Neuronal stem cell (in vitro differentiated cells): ENCODE data around the gene MGST3.

Experiments used
- DNase-seq: peaks from one replicate; pipeline ENCODE4 v3.0.0-alpha.2; 2013; ENCODE audit warnings: low spot score
- H2AFZ ChIP-seq: one replicate; pipeline ENCODE4 v1.6.1; 2013; ENCODE audit warnings: mild to moderate bottlenecking, low read length, inconsistent platforms
- H2AK5ac ChIP-seq: 2 replicates; pipeline ENCODE4 v1.6.1; 2013; ENCODE audit warnings: low read depth, mild to moderate bottlenecking, inconsistent platforms, low read length, moderate library complexity, mixed read lengths
- H2BK120ac ChIP-seq: 2 replicates; pipeline ENCODE4 v1.6.1; 2013; ENCODE audit warnings: low read depth, mild to moderate bottlenecking, inconsistent platforms, low read length, moderate library complexity, mixed read lengths
- H2BK12ac ChIP-seq: one replicate; pipeline ENCODE4 v1.6.1; 2013; ENCODE audit warnings: low read length, inconsistent platforms
- H2BK15ac ChIP-seq: 2 replicates; pipeline ENCODE4 v1.6.1; 2013; ENCODE audit warnings: mild to moderate bottlenecking, low read length, inconsistent platforms, mixed read lengths
- H2BK5ac ChIP-seq: one replicate; pipeline ENCODE4 v1.6.1; 2013; ENCODE audit warnings: inconsistent platforms, mild to moderate bottlenecking, low read length, moderate library complexity
- H3K14ac ChIP-seq: one replicate; pipeline ENCODE4 v1.6.1; 2013; ENCODE audit warnings: low read length, inconsistent platforms
- H3K18ac ChIP-seq: 2 replicates; pipeline ENCODE4 v1.6.1; 2013; ENCODE audit warnings: low read length, inconsistent platforms
- H3K23ac ChIP-seq: 2 replicates; pipeline ENCODE4 v1.6.1; 2013; ENCODE audit warnings: low read depth, mild to moderate bottlenecking, mixed read lengths, low read length, inconsistent platforms; ENCODE audit not compliant: poor library complexity
- H3K27ac ChIP-seq: replicated peaks from 3 replicates; pipeline ENCODE4 v1.5.1; 2013; ENCODE audit warnings: low read length, inconsistent platforms
- H3K27me3 ChIP-seq, 3 experiments: 2 replicates each; pipeline ENCODE4 v1.6.1; 2013; ENCODE audit warnings: low read length in 3 of 3, mild to moderate bottlenecking in 2 of 3, inconsistent platforms in 1 of 3, low read depth in 1 of 3, mixed read lengths in 1 of 3, moderate library complexity in 1 of 3; ENCODE audit not compliant: control insufficient read depth in 3 of 3, insufficient read depth in 3 of 3
- H3K36me3 ChIP-seq, 2 donors: replicated peaks in 1 of 2; 2 replicates each; pipeline ENCODE4 v1.6.1; 2013; ENCODE audit warnings: low read length in 2 of 2; ENCODE audit not compliant: control insufficient read depth in 2 of 2, insufficient read depth in 2 of 2
- H3K4ac ChIP-seq: 2 replicates; pipeline ENCODE4 v1.6.1; 2013; ENCODE audit warnings: inconsistent platforms, mild to moderate bottlenecking, low read length, moderate library complexity
- H3K4me1 ChIP-seq, 2 donors: 1 replicate in 1 of 2; 2 replicates in 1 of 2; pipeline ENCODE4 v1.6.1; 2013; ENCODE audit warnings: low read length in 2 of 2, low read depth in 1 of 2; ENCODE audit not compliant: control insufficient read depth in 2 of 2, insufficient read depth in 1 of 2
- H3K4me2 ChIP-seq: one replicate; pipeline ENCODE4 v1.6.1; 2013; ENCODE audit warnings: mild to moderate bottlenecking, low read length, inconsistent platforms; ENCODE audit not compliant: insufficient read depth, poor library complexity, severe bottlenecking
- H3K4me3 ChIP-seq, 2 donors: 2 replicates each; pipeline ENCODE4 v1.5.1; 2013; ENCODE audit warnings: low read length in 2 of 2, mild to moderate bottlenecking in 2 of 2, inconsistent platforms in 1 of 2, moderate library complexity in 1 of 2
- H3K79me1 ChIP-seq: one replicate; pipeline ENCODE4 v1.6.1; 2013; ENCODE audit warnings: low read depth, mild to moderate bottlenecking, inconsistent platforms, low read length, moderate library complexity
- H3K9ac ChIP-seq: one replicate; pipeline ENCODE4 v1.6.1; 2013; ENCODE audit warnings: mild to moderate bottlenecking, low read depth, low read length, inconsistent platforms; ENCODE audit not compliant: poor library complexity
- H3K9me3 ChIP-seq, 2 donors: replicated peaks in 1 of 2; 2 replicates each; pipeline versions ENCODE3 to v1.6.1; 2013; ENCODE audit warnings: low read length in 2 of 2, mild to moderate bottlenecking in 2 of 2, inconsistent platforms in 1 of 2, low read depth in 1 of 2, mixed read lengths in 1 of 2, moderate library complexity in 1 of 2; ENCODE audit not compliant: control insufficient read depth in 2 of 2, insufficient read depth in 1 of 2
- H4K8ac ChIP-seq: one replicate; pipeline ENCODE4 v1.6.1; 2013; ENCODE audit warnings: low read depth, mild to moderate bottlenecking, inconsistent platforms, low read length, moderate library complexity
- H4K91ac ChIP-seq: one replicate; pipeline ENCODE4 v1.6.1; 2013; ENCODE audit warnings: low read length, low read depth, mild to moderate bottlenecking, inconsistent platforms; ENCODE audit not compliant: poor library complexity
- WGBS, 2 donors: extraction: QIAGEN DNeasy Blood & Tissue Kit; methylation state at CpG; one replicate each; pipeline ENCODE4 v1.1.7; 2013; ENCODE audit warnings: missing lambda C conversion rate in 2 of 2, mixed read lengths in 1 of 2; ENCODE audit not compliant: insufficient read length in 2 of 2, insufficient replicate concordance in 1 of 2; ENCODE audit errors: extremely low coverage in 2 of 2; 5-methylcytosine and 5-hydroxymethylcytosine counted together

The MGST3 gene

GRCh38 chr1:165628147-165628822, 2.7 kb upstream of the MGST3 start:
- no peak overlapping the region for H4K91ac ChIP-seq
- no peak overlapping the region for H3K4me2 ChIP-seq
- no peak overlapping the region for H3K23ac ChIP-seq
- no peaks in the 10 kb centered on the region for H3K36me3 ChIP-seq
- H3K79me1 ChIP-seq, result peaks cover 4% of the 10 kb centered on the region
- no peak overlapping the region for H3K9ac ChIP-seq
- H4K8ac ChIP-seq, result no peak overlapping the region
- H3K4me3 ChIP-seq, result no peak overlapping the region
- no peak for DNase-seq
- H3K27me3 ChIP-seq, result peaks cover 0 to 26% (median 0%) of the 10 kb centered on the region in 3 experiments
- no peak overlapping the region for H2BK120ac ChIP-seq
- H3K27ac ChIP-seq, result no peak overlapping the region
- H2BK5ac ChIP-seq, result no peak overlapping the region
- no peak overlapping the region for H2BK12ac ChIP-seq
- no peak overlapping the region for H2AFZ ChIP-seq
- H3K4me1 ChIP-seq, result peaks cover 2 to 6% of the 10 kb centered on the region in 2 donors
- H2BK15ac ChIP-seq, result no peak overlapping the region
- no CpG with 5 or more reads among the region's 6 CpGs for WGBS, 2 donors
- no peak overlapping the region for H2AK5ac ChIP-seq
- H3K18ac ChIP-seq, result no peak overlapping the region
- no peak overlapping the region for H3K4ac ChIP-seq
- H3K14ac ChIP-seq, result no peak overlapping the region
- H3K9me3 ChIP-seq, result no peaks in the 10 kb centered on the region

- no peak overlapping the region for H3K4me2 ChIP-seq
- H3K18ac ChIP-seq, result no peak overlapping the region
- no peak overlapping the region for H4K91ac ChIP-seq
- H3K27ac ChIP-seq, result no peak overlapping the region
- no peak overlapping the region for H3K23ac ChIP-seq
- no peak overlapping the region for H2BK15ac ChIP-seq
- no peak overlapping the region for H3K4me3 ChIP-seq
- no peak overlapping the region for H3K9ac ChIP-seq
- no peak overlapping the region for H4K8ac ChIP-seq
- H3K14ac ChIP-seq, result no peak overlapping the region
- DNase-seq, result no peak
- H2BK12ac ChIP-seq, result no peak overlapping the region
- H2BK120ac ChIP-seq, result no peak overlapping the region
- H3K4ac ChIP-seq, result no peak overlapping the region
- H2BK5ac ChIP-seq, result no peak overlapping the region
- no peak overlapping the region for H2AFZ ChIP-seq
- peaks cover 4% of the 10 kb centered on the region for H3K79me1 ChIP-seq
- H2AK5ac ChIP-seq, result no peak overlapping the region
- no peaks in the 10 kb centered on the region for H3K9me3 ChIP-seq
- H3K27me3 ChIP-seq, result peaks cover 0 to 26% (median 0%) of the 10 kb centered on the region in 3 experiments
- H3K4me1 ChIP-seq, result peaks cover 2 to 6% of the 10 kb centered on the region in 2 donors
- H3K36me3 ChIP-seq, result no peaks in the 10 kb centered on the region
- no CpG with 5 or more reads among the region's 3 CpGs for WGBS, 2 donors
Observed at GRCh38 chr1:165629151-165629550, 1.9 kb upstream of the MGST3 start.

- Histone ChIP-seq H2BK5ac (no peak overlapping the region), H3K4me1 (peaks cover 2 to 6% of the 10 kb centered on the region in 2 donors), H3K4me2 (peak overlapping the region; percentile 82), H2BK120ac (no peak overlapping the region), H3K14ac (peak overlapping the region; percentile 77), H2BK15ac (no peak overlapping the region), H4K8ac (no peak overlapping the region), H2BK12ac (no peak overlapping the region), H3K23ac (peak overlapping the region; percentile 45), H2AFZ (peak overlapping the region; percentile 91), H3K4me3 (peak overlapping the region; percentile 79 to 91), H3K18ac (peak overlapping the region; percentile 90), H3K9me3 (no peaks in the 10 kb centered on the region), H3K27ac (peak overlapping the region; percentile 88), H3K9ac (peak overlapping the region; percentile 65), H2AK5ac (no peak overlapping the region), H3K79me1 (peaks cover 4% of the 10 kb centered on the region), H3K36me3 (no peaks in the 10 kb centered on the region), H4K91ac (no peak overlapping the region), H3K27me3 (peaks cover 0 to 23% (median 0%) of the 10 kb centered on the region in 3 experiments), H3K4ac (no peak overlapping the region)
- DNase-seq, result no peak
- WGBS, 2 donors, result no CpG with 5 or more reads among the region's 26 CpGs
Observed at GRCh38 chr1:165629848-165630628, 996 bp upstream of the MGST3 start.
